ENCODE results near the gene RXYLT1.

DNA sequence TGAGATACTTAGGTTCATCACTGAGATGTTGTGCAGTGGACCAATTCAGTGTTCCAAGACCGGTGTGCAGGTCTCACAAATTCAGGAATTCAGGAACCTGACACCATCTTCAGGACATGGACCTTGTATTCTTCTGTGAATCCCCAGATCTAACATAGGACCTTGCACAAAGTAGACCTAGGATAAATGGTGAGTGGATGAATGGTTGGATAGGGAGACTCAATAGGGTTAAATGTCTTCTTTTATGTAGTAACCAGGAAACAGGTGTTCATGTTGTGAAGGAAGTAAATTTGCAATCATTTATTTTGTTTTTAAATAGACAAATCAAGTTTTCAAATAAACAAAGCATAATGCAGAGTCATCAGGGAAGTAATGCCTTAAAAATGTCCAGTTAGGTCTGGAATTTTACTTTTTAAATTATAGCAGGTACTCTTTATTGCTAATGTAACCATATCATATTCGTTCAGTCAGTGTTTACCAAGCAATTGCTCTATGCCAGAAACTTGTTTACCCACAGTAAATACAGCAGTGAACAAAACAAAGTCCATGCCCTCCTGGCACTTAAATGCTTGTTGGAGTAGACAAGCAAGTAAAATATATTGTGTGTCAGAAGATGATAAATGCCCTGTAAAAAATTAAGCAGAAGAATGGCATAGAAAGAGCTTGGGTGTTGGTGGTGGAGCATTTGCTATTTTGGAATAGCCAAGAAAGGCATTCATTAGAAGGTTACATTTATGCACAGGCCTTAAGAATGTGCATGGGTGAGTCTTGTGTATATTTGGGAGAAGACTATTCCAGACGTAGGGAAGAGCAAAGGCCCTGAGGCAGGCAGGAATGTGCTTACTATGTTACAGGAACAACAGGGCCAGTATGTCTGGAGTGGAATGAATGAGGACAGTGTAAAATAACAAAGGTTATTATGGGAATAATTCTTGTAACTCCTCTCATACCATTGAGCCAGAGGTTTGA, 26.3 kb downstream of the RXYLT1 start:
- TF ChIP-seq EP300 (conservative IDR thresholded peaks at IDR 0.05; ENCODE audit: poor library complexity, severe bottlenecking) (no peak), EZH2 (IDR thresholded peaks at IDR 0.05; ENCODE audit: borderline replicate concordance, insufficient read depth, low read length, poor library complexity, severe bottlenecking) (no peak), TAF1 (IDR thresholded peaks at IDR 0.05; ENCODE audit: low read depth) (no peak), MXI1 (conservative IDR thresholded peaks at IDR 0.05; ENCODE audit: poor library complexity, severe bottlenecking) (no peak), POLR2AphosphoS5 (IDR thresholded peaks at IDR 0.05) (no peak)
- TF ChIP-seq, protein P1, sequence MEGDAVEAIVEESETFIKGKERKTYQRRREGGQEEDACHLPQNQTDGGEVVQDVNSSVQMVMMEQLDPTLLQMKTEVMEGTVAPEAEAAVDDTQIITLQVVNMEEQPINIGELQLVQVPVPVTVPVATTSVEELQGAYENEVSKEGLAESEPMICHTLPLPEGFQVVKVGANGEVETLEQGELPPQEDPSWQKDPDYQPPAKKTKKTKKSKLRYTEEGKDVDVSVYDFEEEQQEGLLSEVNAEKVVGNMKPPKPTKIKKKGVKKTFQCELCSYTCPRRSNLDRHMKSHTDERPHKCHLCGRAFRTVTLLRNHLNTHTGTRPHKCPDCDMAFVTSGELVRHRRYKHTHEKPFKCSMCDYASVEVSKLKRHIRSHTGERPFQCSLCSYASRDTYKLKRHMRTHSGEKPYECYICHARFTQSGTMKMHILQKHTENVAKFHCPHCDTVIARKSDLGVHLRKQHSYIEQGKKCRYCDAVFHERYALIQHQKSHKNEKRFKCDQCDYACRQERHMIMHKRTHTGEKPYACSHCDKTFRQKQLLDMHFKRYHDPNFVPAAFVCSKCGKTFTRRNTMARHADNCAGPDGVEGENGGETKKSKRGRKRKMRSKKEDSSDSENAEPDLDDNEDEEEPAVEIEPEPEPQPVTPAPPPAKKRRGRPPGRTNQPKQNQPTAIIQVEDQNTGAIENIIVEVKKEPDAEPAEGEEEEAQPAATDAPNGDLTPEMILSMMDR (IDR thresholded peaks at IDR 0.05; ENCODE audit: poor library complexity, severe bottlenecking), result no peak
- TF ChIP-seq, protein P2, sequence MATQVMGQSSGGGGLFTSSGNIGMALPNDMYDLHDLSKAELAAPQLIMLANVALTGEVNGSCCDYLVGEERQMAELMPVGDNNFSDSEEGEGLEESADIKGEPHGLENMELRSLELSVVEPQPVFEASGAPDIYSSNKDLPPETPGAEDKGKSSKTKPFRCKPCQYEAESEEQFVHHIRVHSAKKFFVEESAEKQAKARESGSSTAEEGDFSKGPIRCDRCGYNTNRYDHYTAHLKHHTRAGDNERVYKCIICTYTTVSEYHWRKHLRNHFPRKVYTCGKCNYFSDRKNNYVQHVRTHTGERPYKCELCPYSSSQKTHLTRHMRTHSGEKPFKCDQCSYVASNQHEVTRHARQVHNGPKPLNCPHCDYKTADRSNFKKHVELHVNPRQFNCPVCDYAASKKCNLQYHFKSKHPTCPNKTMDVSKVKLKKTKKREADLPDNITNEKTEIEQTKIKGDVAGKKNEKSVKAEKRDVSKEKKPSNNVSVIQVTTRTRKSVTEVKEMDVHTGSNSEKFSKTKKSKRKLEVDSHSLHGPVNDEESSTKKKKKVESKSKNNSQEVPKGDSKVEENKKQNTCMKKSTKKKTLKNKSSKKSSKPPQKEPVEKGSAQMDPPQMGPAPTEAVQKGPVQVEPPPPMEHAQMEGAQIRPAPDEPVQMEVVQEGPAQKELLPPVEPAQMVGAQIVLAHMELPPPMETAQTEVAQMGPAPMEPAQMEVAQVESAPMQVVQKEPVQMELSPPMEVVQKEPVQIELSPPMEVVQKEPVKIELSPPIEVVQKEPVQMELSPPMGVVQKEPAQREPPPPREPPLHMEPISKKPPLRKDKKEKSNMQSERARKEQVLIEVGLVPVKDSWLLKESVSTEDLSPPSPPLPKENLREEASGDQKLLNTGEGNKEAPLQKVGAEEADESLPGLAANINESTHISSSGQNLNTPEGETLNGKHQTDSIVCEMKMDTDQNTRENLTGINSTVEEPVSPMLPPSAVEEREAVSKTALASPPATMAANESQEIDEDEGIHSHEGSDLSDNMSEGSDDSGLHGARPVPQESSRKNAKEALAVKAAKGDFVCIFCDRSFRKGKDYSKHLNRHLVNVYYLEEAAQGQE (IDR thresholded peaks at IDR 0.05; ENCODE audit: borderline replicate concordance), result no peak
